Tibial nerve (tissue), 4 donors: ENCODE results near the gene ISM1.

Source experiments
- CTCF ChIP-seq, 5 experiments: fragments of 200-600 bp in 3 of 5; fragments of 450-650 bp in 2 of 5; sonication (generic) in 3 of 5; IDR thresholded peaks; one replicate each; pipeline ENCODE4 v1.5.1; 2016 to 2019; ENCODE audit warnings: antibody characterized with exemption in 5 of 5, mild to moderate bottlenecking in 3 of 5, moderate library complexity in 2 of 5
- EP300 ChIP-seq, 2 donors: sonication (generic); formaldehyde crosslinking; IDR thresholded peaks; one replicate each; pipeline ENCODE4 v1.6.1; 2017; ENCODE audit warnings: antibody characterized with exemption in 2 of 2, mild to moderate bottlenecking in 1 of 2
- POLR2A ChIP-seq, 2 donors: fragments of 450-650 bp; IDR thresholded peaks; one replicate each; pipeline ENCODE4 v1.6.1; 2017; ENCODE audit warnings: antibody characterized with exemption in 2 of 2, mild to moderate bottlenecking in 2 of 2, moderate library complexity in 2 of 2

GRCh38 chr20:13213335-13213734 lies 7.7 kb upstream of the ISM1 start:
- no peak for TF ChIP-seq CTCF (IDR thresholded peaks at IDR 0.05)
- no peak for TF ChIP-seq EP300 (IDR thresholded peaks at IDR 0.05)
- no peak for TF ChIP-seq POLR2A (IDR thresholded peaks at IDR 0.05)
